Epidermal melanocyte (primary cell): Measurements from ENCODE around the gene FCN2.

Source experiments
- DNase-seq: peaks from one replicate; pipeline ENCODE4 v3.0.0; 2011; ENCODE audit warnings: low spot score; ENCODE audit not compliant: insufficient read length

Gene FCN2

GRCh38 chr9:134887686-134888602, 7.3 kb downstream of the FCN2 start:
- DNase-seq = no peak

DNA sequence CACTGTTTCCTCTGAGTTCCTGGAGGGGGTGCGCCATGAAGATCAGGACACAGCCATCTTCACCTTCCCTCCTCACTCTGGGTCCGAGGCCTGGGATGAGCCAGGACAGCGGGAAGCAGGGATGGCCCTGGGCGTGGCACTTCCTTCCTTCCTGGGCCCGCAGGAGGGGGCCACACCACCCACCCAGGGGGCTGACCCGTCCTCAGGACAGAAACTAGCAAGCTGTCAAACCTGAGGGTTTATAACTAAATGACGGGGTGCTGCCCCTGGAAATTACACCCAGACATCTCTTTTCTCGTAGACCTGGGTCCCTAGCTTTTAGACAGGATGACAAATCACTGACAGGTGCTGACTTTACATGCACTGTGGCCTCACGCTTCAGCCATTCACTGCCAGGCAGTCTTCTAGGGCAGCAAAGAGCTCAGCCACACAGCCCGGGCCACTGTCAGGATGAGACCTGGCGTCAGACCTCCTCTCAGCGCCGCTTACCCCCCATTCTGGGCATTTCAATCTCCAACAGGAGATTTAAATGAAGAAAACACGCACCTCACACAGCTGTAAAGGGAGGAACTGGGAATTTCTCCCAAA, 8.1 kb downstream of the FCN2 start:
- DNase-seq = no peak

GRCh38 chr9:134889386-134890154, 9.0 kb downstream of the FCN2 start:
- DNase-seq = no peak

DNA sequence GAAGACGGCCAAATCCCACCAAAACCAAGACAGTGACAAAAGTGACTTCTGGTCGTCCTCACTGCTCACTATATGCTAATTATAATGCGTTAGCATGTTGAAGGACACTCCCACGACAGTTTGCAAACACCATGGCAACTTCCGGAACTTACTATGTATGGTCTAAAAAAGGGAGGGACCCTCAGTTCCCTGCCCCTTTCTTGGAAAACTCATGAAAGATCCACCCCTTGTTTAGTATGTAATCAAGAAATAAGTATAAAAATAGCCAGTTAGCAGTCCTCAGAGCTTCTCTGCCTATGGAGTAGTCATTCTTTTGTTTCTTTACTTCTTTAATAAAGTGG, 9.5 kb downstream of the FCN2 start:
- no peak for DNase-seq

DNA sequence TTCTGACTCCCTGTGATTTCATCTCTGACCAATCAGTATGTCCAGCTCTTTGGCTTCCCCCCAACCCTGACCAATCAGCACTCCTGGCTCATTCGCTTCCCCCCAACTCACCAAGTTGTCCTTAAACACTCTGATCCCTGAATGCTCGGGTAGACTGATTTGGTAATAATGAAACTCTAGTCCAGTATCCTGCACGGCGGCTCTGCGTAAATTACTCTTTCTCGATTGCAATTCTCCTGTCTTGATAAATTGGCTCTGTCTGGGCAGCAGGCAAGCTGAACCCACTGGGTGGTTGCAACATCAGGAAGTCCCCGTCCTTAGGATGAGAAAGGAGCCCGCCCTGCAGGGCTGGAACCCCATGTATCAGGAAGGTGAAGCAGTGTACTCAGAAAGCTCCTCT, 10.4 kb downstream of the FCN2 start:
- no peak for DNase-seq

- no peak for DNase-seq
Observed at GRCh38 chr9:134891713-134892112, 11.1 kb downstream of the FCN2 start.

- DNase-seq = no peak
Observed at GRCh38 chr9:134892221-134892620, 11.6 kb downstream of the FCN2 start.

- DNase-seq = no peak
Observed at GRCh38 chr9:134892820-134893420, 12.3 kb downstream of the FCN2 start.

- no peak for DNase-seq
Observed at GRCh38 chr9:134894136-134894860, 13.7 kb downstream of the FCN2 start.

DNA sequence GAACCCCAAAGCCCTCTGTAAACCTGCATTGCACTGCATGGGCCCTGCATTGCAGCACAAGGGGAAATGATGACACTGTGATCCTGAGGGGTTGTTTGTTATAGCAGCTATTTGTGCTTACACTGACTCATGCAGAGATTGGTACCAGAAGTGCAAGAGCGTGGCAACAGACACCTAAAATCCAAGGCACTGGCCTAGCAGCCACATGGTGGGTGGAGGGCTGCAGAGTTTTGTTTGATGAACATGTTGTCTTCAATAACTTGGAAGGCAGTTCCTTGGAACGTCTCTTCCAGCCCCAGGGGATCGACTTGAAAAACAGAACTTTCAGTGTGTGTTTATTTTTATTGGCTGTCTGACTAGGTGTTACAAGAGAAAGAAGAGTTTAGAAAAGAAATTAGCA, 14.5 kb downstream of the FCN2 start:
- no peak for DNase-seq

GRCh38 chr9:134895567-134895907, 14.9 kb downstream of the FCN2 start:
- DNase-seq = no peak

DNA sequence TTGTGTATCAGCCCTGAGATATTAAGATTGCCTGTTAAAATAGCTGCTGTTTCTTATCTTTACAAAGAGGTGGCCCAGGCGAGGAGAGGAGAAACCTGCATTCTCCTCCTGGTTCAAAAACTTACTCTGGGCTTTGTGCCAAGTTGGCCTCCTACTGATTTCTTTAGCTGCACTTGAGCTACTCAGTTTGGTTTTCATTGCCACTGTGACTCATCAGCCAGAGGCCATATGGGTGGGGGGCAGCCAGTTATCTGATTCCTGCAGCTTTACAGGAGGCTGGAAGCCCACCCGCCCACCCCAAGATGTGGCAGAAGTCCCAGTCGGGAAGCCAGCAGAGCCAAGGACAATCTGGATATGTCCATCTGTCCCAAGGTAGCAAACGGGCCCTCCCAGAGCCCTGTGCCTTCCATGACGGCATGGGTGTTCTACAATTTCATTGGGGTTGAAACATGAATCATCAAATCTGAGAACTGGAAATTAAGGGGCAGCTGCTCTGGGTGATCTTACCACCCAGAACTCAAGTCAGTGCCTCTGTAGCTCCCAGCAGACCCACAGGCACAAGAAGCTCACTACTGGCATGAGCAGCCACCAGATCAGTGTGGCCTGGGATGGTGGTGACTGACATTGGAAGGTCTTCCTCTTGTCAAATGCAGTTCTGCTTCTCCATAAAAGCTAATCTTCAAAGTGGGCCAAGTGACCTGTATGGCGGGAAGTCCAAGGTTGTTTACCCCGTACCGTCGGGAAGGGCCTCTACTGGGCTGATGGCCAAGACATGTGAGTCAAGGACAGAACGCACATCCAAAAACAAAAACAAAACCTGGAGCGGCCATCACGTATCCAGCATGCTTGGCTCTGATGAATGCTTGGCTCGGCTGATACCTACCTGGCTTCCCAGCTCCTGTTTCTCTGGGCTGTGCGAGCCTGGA, 15.6 kb downstream of the FCN2 start:
- DNase-seq = no peak

- no peak for DNase-seq
Observed at GRCh38 chr9:134896834-134897583, 16.4 kb downstream of the FCN2 start.

DNA sequence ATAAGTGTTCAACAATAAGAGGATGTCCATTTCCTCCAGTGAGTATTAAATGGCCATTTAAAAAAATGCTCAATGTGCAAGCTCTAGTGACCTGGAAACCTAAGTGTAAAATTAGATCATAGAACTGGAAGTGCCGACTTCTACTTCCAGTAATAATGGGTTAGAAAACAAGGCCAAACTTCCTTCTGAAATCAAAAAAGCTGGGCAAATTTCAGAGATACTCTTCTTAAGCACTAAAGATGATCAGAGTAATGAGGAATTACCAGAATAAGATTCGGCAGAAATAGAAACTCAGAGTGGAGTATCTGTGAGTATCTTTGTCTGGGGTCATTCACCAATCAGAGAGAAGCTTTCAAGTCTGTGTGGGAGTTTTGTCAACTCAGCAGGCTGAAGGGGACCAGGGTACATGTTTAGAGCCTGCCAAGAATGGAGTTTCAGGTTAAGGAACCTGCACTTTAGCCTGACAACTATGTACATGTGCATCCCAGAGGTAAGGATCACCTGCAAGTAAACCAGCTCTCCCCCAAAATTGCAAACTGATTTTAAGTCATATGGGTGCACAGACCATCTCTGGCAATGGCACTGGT, 17.1 kb downstream of the FCN2 start:
- DNase-seq = no peak

DNA sequence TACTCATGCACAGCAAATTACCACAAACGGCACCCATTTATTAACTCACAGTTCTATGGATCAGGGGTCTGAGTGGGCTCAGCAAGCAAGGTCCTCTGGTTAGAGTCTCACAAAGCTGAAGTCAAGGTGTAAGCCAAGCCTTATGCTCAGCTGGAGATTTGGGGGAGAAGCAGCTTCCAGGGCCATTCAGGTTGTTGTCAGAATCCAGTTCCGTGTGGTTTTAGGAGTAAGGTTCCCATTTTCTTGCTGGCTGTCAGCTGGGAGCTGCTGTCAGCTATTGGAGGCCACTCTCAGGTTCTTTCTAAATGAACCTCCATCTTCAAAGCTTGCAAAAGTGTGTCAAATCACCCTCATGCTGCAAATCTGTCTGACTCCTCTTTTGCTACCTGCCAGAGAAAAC, 17.7 kb downstream of the FCN2 start:
- DNase-seq = no peak

DNA sequence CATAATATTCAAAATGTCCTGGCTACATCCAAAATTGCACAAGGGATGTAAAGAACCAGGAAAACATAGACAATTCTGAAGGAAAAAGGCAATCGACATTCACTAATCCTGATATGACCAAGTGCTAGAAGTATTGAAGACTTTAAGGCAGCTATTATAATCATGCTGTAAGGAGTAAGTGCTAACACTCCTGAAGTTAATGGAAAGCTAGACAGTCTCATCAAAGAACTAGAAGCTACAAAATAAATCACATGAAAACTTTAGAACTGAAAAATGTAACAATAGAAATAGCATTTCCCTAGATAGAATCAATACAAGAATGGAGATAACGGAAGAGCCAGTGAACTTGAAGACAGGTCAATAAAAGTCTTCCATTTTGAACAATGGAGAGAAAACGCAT, 18.6 kb downstream of the FCN2 start:
- DNase-seq = no peak

GRCh38 chr9:134899818-134900217, 19.2 kb downstream of the FCN2 start:
- no peak for DNase-seq

GRCh38 chr9:134902936-134903335, 22.3 kb downstream of the FCN2 start:
- no peak for DNase-seq
